ENCODE measurements around the gene PTCD2. TPM values are rescaled to one million over a fixed set of nuclear protein-coding genes. Genes with fewer than 3 reads are reported as not detected.

Gene PTCD2, protein sequence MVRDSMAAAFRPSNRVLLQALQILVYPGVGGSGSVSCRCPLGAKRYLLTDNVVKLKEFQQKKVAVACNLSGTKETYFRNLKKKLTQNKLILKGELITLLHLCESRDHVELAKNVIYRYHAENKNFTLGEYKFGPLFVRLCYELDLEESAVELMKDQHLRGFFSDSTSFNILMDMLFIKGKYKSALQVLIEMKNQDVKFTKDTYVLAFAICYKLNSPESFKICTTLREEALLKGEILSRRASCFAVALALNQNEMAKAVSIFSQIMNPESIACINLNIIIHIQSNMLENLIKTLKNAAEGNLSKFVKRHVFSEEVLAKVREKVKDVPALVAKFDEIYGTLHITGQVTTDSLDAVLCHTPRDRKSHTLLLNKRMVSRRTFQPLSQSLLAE
- total RNA-seq, result 10 to 100 TPM in 1 of 4 donors, 1 to 10 TPM in 3; 4.8 to 10.2 (median 7.7) TPM

GRCh38 chr5:72319976-72320752, at the start of gene PTCD2, which contains the start of gene MRPS27:
PTCD2 (plus strand) TSS chr5:72320373; CDS start chr5:72320383, 10 bp downstream.
MRPS27 (minus strand) TSS chr5:72320240; CDS start chr5:72320221, 19 bp downstream.
- peak; percentile 99 for ATAC-seq (ENCODE audit: low FRiP score)
- DNase-seq (ENCODE audit: low spot score), result peak; percentile 76
- TF ChIP-seq CTCF (IDR thresholded peaks at IDR 0.05), result no peak

GRCh38 chr5:72271702-72272101, 48.5 kb upstream of the PTCD2 start:
- no peak for TF ChIP-seq CTCF (IDR thresholded peaks at IDR 0.05)
- no peak for ATAC-seq (ENCODE audit: low FRiP score)
- DNase-seq (ENCODE audit: low spot score), result no peak

- ATAC-seq (ENCODE audit: low FRiP score) (no peak), DNase-seq (ENCODE audit: low spot score) (no peak)
- no peak for TF ChIP-seq CTCF (IDR thresholded peaks at IDR 0.05)
Observed at GRCh38 chr5:72272398-72272797, 47.8 kb upstream of the PTCD2 start.

- DNase-seq (ENCODE audit: low spot score), result no peak
- TF ChIP-seq CTCF (IDR thresholded peaks at IDR 0.05), result no peak
- ATAC-seq (ENCODE audit: low FRiP score), result no peak
Observed at GRCh38 chr5:72273547-72273946, 46.6 kb upstream of the PTCD2 start.

- no peak for DNase-seq (ENCODE audit: low spot score)
- TF ChIP-seq CTCF (IDR thresholded peaks at IDR 0.05), result no peak
- ATAC-seq (ENCODE audit: low FRiP score), result no peak
Observed at GRCh38 chr5:72276219-72276752, 43.9 kb upstream of the PTCD2 start.

GRCh38 chr5:72280581-72281069, 39.5 kb upstream of the PTCD2 start:
- ATAC-seq (ENCODE audit: low FRiP score), result no peak
- no peak for TF ChIP-seq CTCF (IDR thresholded peaks at IDR 0.05)

More at GRCh38 chr5:72280581-72281069, 39.5 kb upstream of the PTCD2 start:
- DNase-seq (ENCODE audit: low spot score), result no peak
